GM12878 (cell line): ENCODE measurements around the gene TOR1A. TPM values are rescaled to one million over a fixed set of nuclear protein-coding genes. Genes with fewer than 3 reads are reported as not detected.

Experiments used
- CREB1 ChIP-seq: IDR thresholded peaks from 2 replicates; pipeline ENCODE4 v1.6.1; 2012; ENCODE audit warnings: low read depth, mild to moderate bottlenecking, inconsistent platforms
- NBN ChIP-seq: fragments of 450-650 bp; IDR thresholded peaks from 2 replicates; pipeline ENCODE4 v1.6.1; 2016
- NR2C1 ChIP-seq: fragments of 450-650 bp; IDR thresholded peaks from 2 replicates; pipeline ENCODE4 v1.6.1; 2017; ENCODE audit warnings: antibody characterized with exemption, mild to moderate bottlenecking, moderate library complexity
- NR2F1 ChIP-seq: fragments of 450-650 bp; conservative IDR thresholded peaks from 2 replicates; pipeline ENCODE4 v1.6.1; 2017; ENCODE audit warnings: mild to moderate bottlenecking
- PAX5 ChIP-seq: IDR thresholded peaks from 2 replicates; pipeline ENCODE4 v1.6.1; 2011; ENCODE audit warnings: low read depth, low read length, borderline replicate concordance
- POLR2AphosphoS2 ChIP-seq: IDR thresholded peaks from 2 replicates; pipeline ENCODE4 v1.6.1; 2011; ENCODE audit warnings: low read depth, mild to moderate bottlenecking, low read length, improper control_type of control experiment, moderate library complexity
- POLR2AphosphoS5 ChIP-seq: IDR thresholded peaks from 2 replicates; pipeline ENCODE4 v1.6.1; 2011; ENCODE audit warnings: mild to moderate bottlenecking, low read length, inconsistent platforms
- POU2F2 ChIP-seq: IDR thresholded peaks from 3 replicates; pipeline ENCODE4 v1.6.1; 2011; ENCODE audit warnings: low read depth, mild to moderate bottlenecking, low read length, borderline replicate concordance
- RB1 ChIP-seq: fragments of 450-650 bp; formaldehyde crosslinking; IDR thresholded peaks from 2 replicates; pipeline ENCODE4 v1.6.1; 2017; ENCODE audit warnings: mild to moderate bottlenecking, borderline replicate concordance
- RBBP5 ChIP-seq: fragments of 200-600 bp; sonication (generic); conservative IDR thresholded peaks from 2 replicates; pipeline ENCODE4 v1.6.1; 2016
- RCOR1 ChIP-seq: conservative IDR thresholded peaks from 2 replicates; pipeline ENCODE4 v1.6.1; 2012; ENCODE audit warnings: low read depth, low read length, improper control_type of control experiment
- RFX5 ChIP-seq: IDR thresholded peaks from 2 replicates; pipeline ENCODE4 v1.6.1; 2011; ENCODE audit warnings: low read depth, low read length, improper control_type of control experiment
- SIN3A ChIP-seq: IDR thresholded peaks from 2 replicates; pipeline ENCODE4 v1.6.1; 2012; ENCODE audit warnings: low read depth, low read length, improper control_type of control experiment
- SP1 ChIP-seq: IDR thresholded peaks from one replicate; pipeline ENCODE4 v1.6.1; 2011; ENCODE audit warnings: low read depth, low read length
- STAT1 ChIP-seq: fragments of 450-650 bp; conservative IDR thresholded peaks from 2 replicates; pipeline ENCODE4 v1.6.1; 2014; ENCODE audit warnings: antibody characterized with exemption, mild to moderate bottlenecking
- YY1 ChIP-seq: IDR thresholded peaks from 2 replicates; pipeline ENCODE4 v1.6.1; 2011; ENCODE audit warnings: low read depth, mild to moderate bottlenecking, low read length
- polyA plus RNA-seq, 11 experiments: library from polyadenylated mRNA; depleted of rRNA in 4 of 11; unstranded in 6 of 11; stranded (reverse) in 5 of 11; fragments of >200 nt; fragmentation: Nextera tagmentation in 4 of 11; fragmentation: Illumina TruSeq in 1 of 11; extraction: Ambion mirVana in 4 of 11; extraction: Trizol in 1 of 11; gene quantifications; 1 replicate in 1 of 11; 2 replicates in 10 of 11; pipeline versions ENCODE4 v1.2.1 to v1.2.3, GENCODE V29; 2011 to 2016; ENCODE audit warnings: inconsistent platforms in 2 of 11, missing spikeins in 2 of 11, low read depth in 1 of 11
- total RNA-seq, 4 experiments: library from RNA; depleted of rRNA in 3 of 4; stranded (reverse); fragments of >200 nt in 3 of 4; fragmentation: Illumina TruSeq in 1 of 4; extraction: Trizol in 1 of 4; gene quantifications; 2 replicates each; pipeline versions ENCODE4 v1.2.1 to v1.2.3, GENCODE V29; 2013 to 2021
- TF ChIP-seq, protein P1 (sequence below): IDR thresholded peaks from 2 replicates; pipeline ENCODE4 v1.6.1; 2011; ENCODE audit warnings: borderline replicate concordance, low read depth, mild to moderate bottlenecking, moderate library complexity, mixed read lengths, low read length; ENCODE audit not compliant: insufficient read depth; ENCODE audit errors: extremely low read length
- TF ChIP-seq, protein P2 (sequence below): fragments of 450-650 bp; IDR thresholded peaks from 2 replicates; pipeline ENCODE4 v1.6.1; 2017; ENCODE audit warnings: mild to moderate bottlenecking, moderate library complexity
- TF ChIP-seq, protein P3 (sequence below): IDR thresholded peaks from 2 replicates; pipeline ENCODE4 v1.6.1; 2012; ENCODE audit warnings: low read depth, low read length, improper control_type of control experiment

Gene TOR1A
- total and polyA plus RNA-seq, 10 of the 15 experiments (the other 5 are each of a cell fraction or from before 2014, with no cell fraction given), result 3.2 to 60.8 (median 38.6) TPM

DNA sequence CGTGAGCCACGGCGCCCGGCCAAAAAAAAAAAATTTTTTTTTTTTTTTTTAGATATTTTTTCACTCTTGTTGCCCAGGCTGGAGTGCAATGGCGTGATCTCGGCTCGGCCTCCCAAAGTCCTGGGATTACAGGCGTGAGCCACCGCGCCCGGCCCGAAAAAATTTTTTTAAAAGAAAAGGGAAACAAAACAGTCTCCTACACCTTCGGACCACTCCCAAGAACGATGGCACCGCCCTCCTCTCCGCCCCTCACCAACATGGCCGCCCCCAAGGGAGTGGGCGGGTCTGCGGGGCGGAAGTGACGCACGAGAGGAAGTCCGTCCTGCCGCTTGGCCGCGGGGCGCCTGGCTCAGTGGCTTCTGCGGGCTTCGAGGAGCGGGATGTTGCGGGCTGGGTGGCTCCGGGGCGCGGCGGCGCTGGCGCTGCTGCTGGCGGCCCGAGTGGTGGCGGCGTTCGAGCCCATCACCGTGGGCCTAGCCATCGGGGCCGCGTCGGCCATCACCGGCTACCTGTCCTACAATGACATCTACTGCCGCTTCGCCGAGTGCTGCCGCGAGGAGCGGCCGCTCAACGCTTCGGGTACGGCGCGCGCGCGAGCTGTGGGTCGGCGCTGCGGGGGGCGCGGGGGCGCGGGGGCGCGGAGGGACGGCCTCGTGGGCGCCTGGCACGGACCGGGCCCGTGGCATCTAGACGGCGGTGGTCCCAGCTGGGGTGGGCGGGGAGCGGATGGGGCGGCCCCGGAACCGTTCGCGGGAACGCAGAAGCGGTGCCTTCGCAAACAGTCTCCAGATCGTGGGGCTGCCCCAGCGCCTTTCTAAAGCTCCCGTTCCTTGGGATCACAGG lies 20.9 kb downstream of the TOR1A start, which contains the start of gene TOR1B (continued):
- TF ChIP-seq, protein P1, sequence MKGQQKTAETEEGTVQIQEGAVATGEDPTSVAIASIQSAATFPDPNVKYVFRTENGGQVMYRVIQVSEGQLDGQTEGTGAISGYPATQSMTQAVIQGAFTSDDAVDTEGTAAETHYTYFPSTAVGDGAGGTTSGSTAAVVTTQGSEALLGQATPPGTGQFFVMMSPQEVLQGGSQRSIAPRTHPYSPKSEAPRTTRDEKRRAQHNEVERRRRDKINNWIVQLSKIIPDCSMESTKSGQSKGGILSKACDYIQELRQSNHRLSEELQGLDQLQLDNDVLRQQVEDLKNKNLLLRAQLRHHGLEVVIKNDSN, result no peak
- TF ChIP-seq POLR2AphosphoS2, result peak; percentile 78; the same call in 1 of the 2 replicates
- peak; percentile 95 for TF ChIP-seq CREB1
- TF ChIP-seq RB1, result peak; percentile 30; the same call in 1 of the 2 replicates
- TF ChIP-seq SP1, result peak; percentile 62
- TF ChIP-seq RBBP5, result no peak
- no peak for TF ChIP-seq PAX5
- peak; percentile 99 for TF ChIP-seq YY1
- 0 out of 2 replicates have a peak, but pooled peaks have one; percentile 11 for TF ChIP-seq SIN3A
- TF ChIP-seq RCOR1, result no peak
- peak; percentile 55 for TF ChIP-seq NR2F1
- peak; percentile 76; the same call in 1 of the 2 replicates for TF ChIP-seq POLR2AphosphoS5
- peak; percentile 57 for TF ChIP-seq NR2C1
- peak; percentile 33; the same call in 1 of the 2 replicates for TF ChIP-seq NBN
- peak; percentile 66; the same call in 2 of the 3 replicates for TF ChIP-seq POU2F2
- TF ChIP-seq, protein P2, sequence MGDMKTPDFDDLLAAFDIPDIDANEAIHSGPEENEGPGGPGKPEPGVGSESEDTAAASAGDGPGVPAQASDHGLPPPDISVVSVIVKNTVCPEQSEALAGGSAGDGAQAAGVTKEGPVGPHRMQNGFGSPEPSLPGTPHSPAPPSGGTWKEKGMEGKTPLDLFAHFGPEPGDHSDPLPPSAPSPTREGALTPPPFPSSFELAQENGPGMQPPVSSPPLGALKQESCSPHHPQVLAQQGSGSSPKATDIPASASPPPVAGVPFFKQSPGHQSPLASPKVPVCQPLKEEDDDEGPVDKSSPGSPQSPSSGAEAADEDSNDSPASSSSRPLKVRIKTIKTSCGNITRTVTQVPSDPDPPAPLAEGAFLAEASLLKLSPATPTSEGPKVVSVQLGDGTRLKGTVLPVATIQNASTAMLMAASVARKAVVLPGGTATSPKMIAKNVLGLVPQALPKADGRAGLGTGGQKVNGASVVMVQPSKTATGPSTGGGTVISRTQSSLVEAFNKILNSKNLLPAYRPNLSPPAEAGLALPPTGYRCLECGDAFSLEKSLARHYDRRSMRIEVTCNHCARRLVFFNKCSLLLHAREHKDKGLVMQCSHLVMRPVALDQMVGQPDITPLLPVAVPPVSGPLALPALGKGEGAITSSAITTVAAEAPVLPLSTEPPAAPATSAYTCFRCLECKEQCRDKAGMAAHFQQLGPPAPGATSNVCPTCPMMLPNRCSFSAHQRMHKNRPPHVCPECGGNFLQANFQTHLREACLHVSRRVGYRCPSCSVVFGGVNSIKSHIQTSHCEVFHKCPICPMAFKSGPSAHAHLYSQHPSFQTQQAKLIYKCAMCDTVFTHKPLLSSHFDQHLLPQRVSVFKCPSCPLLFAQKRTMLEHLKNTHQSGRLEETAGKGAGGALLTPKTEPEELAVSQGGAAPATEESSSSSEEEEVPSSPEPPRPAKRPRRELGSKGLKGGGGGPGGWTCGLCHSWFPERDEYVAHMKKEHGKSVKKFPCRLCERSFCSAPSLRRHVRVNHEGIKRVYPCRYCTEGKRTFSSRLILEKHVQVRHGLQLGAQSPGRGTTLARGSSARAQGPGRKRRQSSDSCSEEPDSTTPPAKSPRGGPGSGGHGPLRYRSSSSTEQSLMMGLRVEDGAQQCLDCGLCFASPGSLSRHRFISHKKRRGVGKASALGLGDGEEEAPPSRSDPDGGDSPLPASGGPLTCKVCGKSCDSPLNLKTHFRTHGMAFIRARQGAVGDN, result peak; percentile 71
- TF ChIP-seq, protein P3, sequence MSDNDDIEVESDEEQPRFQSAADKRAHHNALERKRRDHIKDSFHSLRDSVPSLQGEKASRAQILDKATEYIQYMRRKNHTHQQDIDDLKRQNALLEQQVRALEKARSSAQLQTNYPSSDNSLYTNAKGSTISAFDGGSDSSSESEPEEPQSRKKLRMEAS, result peak; percentile 44
- 0 out of 2 replicates have a peak, but pooled peaks have one; percentile 41 for TF ChIP-seq STAT1
- no peak for TF ChIP-seq RFX5
